NCI-H1417 treated with DMSO at 0.1 percent for 48 hours (cell line): Measurements from ENCODE around the gene DCX.

Experiments used
- DNase-seq: peaks from one replicate; lab custom pipeline; 2025; lab: John Stamatoyannopoulos, UW

The DCX gene

GRCh38 chrX:111309083-111309482, 102.9 kb downstream of the DCX start:
- DNase-seq = no peak

GRCh38 chrX:111308039-111308438, 104.0 kb downstream of the DCX start:
- no peak for DNase-seq

- no peak for DNase-seq
Observed at GRCh38 chrX:111302284-111302683, 109.7 kb downstream of the DCX start.

- no peak for DNase-seq
Observed at GRCh38 chrX:111288841-111289240, 123.2 kb downstream of the DCX start.

GRCh38 chrX:111284631-111285293, 127.2 kb downstream of the DCX start:
- no peak for DNase-seq

- no peak for DNase-seq
Observed at GRCh38 chrX:111283446-111283845, 128.5 kb downstream of the DCX start.

- no peak for DNase-seq
Observed at GRCh38 chrX:111282991-111283390, 129.0 kb downstream of the DCX start.

GRCh38 chrX:111282139-111282538, 129.9 kb downstream of the DCX start:
- DNase-seq = no peak

GRCh38 chrX:111270339-111270738, 141.7 kb downstream of the DCX start, which contains the start of gene CAPN6:
Gene CAPN6, minus strand, starts transcription at chrX:111270483. Its CDS starts 6,547 bp downstream, at chrX:111263936.
- no peak for DNase-seq

- no peak for DNase-seq
Observed at GRCh38 chrX:111268506-111268905, 143.5 kb downstream of the DCX start.

GRCh38 chrX:111265486-111265885, 146.5 kb downstream of the DCX start:
- no peak for DNase-seq

GRCh38 chrX:111264385-111264784, 147.6 kb downstream of the DCX start:
- DNase-seq = no peak

- DNase-seq = no peak
Observed at GRCh38 chrX:111262086-111262485, 149.9 kb downstream of the DCX start.

GRCh38 chrX:111260451-111260850, 151.5 kb downstream of the DCX start:
- no peak for DNase-seq

GRCh38 chrX:111259559-111259958, 152.4 kb downstream of the DCX start:
- no peak for DNase-seq

GRCh38 chrX:111257733-111258132, 154.3 kb downstream of the DCX start:
- no peak for DNase-seq

GRCh38 chrX:111254896-111255693, 156.9 kb downstream of the DCX start:
- DNase-seq = no peak

- no peak for DNase-seq
Observed at GRCh38 chrX:111244235-111244750, 167.7 kb downstream of the DCX start.
